OCI-LY7 (cell line): Measurements from ENCODE around the gene SREK1.

ENCODE experiments used
- EZH2phosphoT487 ChIP-seq: fragments of 200-600 bp; sonication (generic); IDR thresholded peaks from 2 replicates; pipeline ENCODE4 v1.6.1; 2018; ENCODE audit warnings: low read depth, borderline replicate concordance, mild to moderate bottlenecking, mixed run types, antibody characterized with exemption, low read length, moderate library complexity, mixed read lengths
- TF ChIP-seq, protein P1 (sequence below): fragments of 200-600 bp; sonication (generic); conservative IDR thresholded peaks from 2 replicates; pipeline ENCODE4 v1.5.1; 2014; ENCODE audit warnings: mild to moderate bottlenecking, antibody characterized with exemption, low read length, moderate library complexity, mixed read lengths

DNA sequence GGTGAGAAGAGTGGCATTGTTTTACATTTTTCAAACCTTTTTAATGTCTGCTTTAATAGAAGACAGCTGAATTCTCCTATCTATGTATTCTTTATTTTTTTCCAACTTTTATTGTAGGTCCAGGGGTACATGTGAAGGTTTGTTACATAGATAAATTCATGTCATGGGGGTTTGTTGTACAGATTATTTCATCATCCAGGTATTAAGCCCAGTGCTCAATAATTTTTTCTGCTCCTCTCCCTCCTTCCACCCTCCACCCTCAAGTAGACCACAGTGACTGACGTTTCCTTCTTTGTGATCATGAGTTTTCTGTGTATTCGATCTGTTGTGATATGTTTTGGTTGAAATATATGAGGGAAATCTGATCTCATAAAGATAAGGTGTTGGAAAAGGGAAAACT is 1.7 kb upstream of the SREK1 start:
- TF ChIP-seq, protein P1, sequence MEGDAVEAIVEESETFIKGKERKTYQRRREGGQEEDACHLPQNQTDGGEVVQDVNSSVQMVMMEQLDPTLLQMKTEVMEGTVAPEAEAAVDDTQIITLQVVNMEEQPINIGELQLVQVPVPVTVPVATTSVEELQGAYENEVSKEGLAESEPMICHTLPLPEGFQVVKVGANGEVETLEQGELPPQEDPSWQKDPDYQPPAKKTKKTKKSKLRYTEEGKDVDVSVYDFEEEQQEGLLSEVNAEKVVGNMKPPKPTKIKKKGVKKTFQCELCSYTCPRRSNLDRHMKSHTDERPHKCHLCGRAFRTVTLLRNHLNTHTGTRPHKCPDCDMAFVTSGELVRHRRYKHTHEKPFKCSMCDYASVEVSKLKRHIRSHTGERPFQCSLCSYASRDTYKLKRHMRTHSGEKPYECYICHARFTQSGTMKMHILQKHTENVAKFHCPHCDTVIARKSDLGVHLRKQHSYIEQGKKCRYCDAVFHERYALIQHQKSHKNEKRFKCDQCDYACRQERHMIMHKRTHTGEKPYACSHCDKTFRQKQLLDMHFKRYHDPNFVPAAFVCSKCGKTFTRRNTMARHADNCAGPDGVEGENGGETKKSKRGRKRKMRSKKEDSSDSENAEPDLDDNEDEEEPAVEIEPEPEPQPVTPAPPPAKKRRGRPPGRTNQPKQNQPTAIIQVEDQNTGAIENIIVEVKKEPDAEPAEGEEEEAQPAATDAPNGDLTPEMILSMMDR = no peak
- TF ChIP-seq EZH2phosphoT487 = no peak
